T-helper 17 cell (primary cell): ENCODE measurements around the gene BIRC7. TPM values are rescaled to one million over a fixed set of nuclear protein-coding genes. Genes with fewer than 3 reads are reported as not detected.

ENCODE experiments used
- ATAC-seq: fragments of 150-1000 bp; cut with Tn5 transposase; 2 replicates; pipeline ENCODE4 v1.10.0; 2021; ENCODE audit warnings: mild to moderate bottlenecking, moderate library complexity
- DNase-seq, 3 donors: peaks; one replicate each; pipeline versions ENCODE4 v3.0.0 to v3.0.0-alpha.2; 2020 to 2021
- H3K9me3 ChIP-seq: one replicate; pipeline ENCODE4 v1.7.0; 2013; ENCODE audit warnings: low read length, mild to moderate bottlenecking; ENCODE audit not compliant: control insufficient read depth, poor library complexity, severe bottlenecking
- H3K27ac Mint-ChIP-seq: one replicate; pipeline ENCODE4 v1.8.0; 2022; ENCODE audit warnings: mild to moderate bottlenecking, moderate library complexity, mixed read lengths
- H3K27me3 Mint-ChIP-seq: one replicate; pipeline ENCODE4 v1.8.0; 2022; ENCODE audit warnings: mixed read lengths
- H3K36me3 Mint-ChIP-seq: one replicate; pipeline ENCODE4 v1.8.0; 2022; ENCODE audit warnings: low read depth, mixed read lengths
- H3K4me1 Mint-ChIP-seq: one replicate; pipeline ENCODE4 v1.8.0; 2022; ENCODE audit warnings: mild to moderate bottlenecking, mixed read lengths
- H3K4me3 Mint-ChIP-seq: one replicate; pipeline ENCODE4 v1.8.0; 2022; ENCODE audit warnings: mild to moderate bottlenecking, moderate library complexity, mixed read lengths
- total RNA-seq, 4 donors: library from RNA in 2 of 4; stranded (reverse) in 2 of 4; gene quantifications; one replicate each; pipeline ENCODE4 v1.2.3 and lab custom pipeline; 2022 to 2026

The BIRC7 gene
- total RNA-seq, 2 donors from 2014 or later: not detected

GRCh38 chr20:63273635-63274380, 38.1 kb downstream of the BIRC7 start:
- no peaks in the 10 kb centered on the region for H3K36me3 Mint-ChIP-seq
- H3K4me1 Mint-ChIP-seq: peaks cover 23% of the 10 kb centered on the region
- ATAC-seq (no peak), DNase-seq (no peak)
- H3K9me3 ChIP-seq: no peaks in the 10 kb centered on the region
- no peaks in the 10 kb centered on the region for H3K27me3 Mint-ChIP-seq
- peak overlapping the region; percentile 62 for H3K27ac Mint-ChIP-seq
- peak overlapping the region; percentile 94 for H3K4me3 Mint-ChIP-seq

- H3K9me3 ChIP-seq: no peaks in the 10 kb centered on the region
- DNase-seq: no peak
- no peak for ATAC-seq
- Mint-ChIP-seq H3K36me3 (no peaks in the 10 kb centered on the region), H3K27ac (no peak overlapping the region), H3K4me1 (peaks cover 23% of the 10 kb centered on the region), H3K27me3 (no peaks in the 10 kb centered on the region), H3K4me3 (peak overlapping the region; percentile 61)
These were observed 38.9 kb downstream of the BIRC7 start for GRCh38 chr20:63274381-63275228.

- H3K27ac Mint-ChIP-seq: no peak overlapping the region
- H3K4me1 Mint-ChIP-seq: peaks cover 21% of the 10 kb centered on the region
- H3K9me3 ChIP-seq: no peaks in the 10 kb centered on the region
- no peaks in the 10 kb centered on the region for H3K27me3 Mint-ChIP-seq
- H3K4me3 Mint-ChIP-seq: no peak overlapping the region
- ATAC-seq (no peak), DNase-seq (no peak)
- no peaks in the 10 kb centered on the region for H3K36me3 Mint-ChIP-seq
These were observed 40.1 kb downstream of the BIRC7 start for GRCh38 chr20:63275825-63276224.

- Mint-ChIP-seq H3K27ac (no peak overlapping the region), H3K4me3 (no peak overlapping the region), H3K36me3 (no peaks in the 10 kb centered on the region), H3K4me1 (peaks cover 15% of the 10 kb centered on the region), H3K27me3 (no peaks in the 10 kb centered on the region)
- no peak for DNase-seq
- ATAC-seq: no peak
- H3K9me3 ChIP-seq: no peaks in the 10 kb centered on the region
These were observed 41.3 kb downstream of the BIRC7 start for GRCh38 chr20:63276956-63277355.

GRCh38 chr20:63277466-63278272, 42.0 kb downstream of the BIRC7 start:
- Mint-ChIP-seq H3K36me3 (no peaks in the 10 kb centered on the region), H3K4me3 (no peak overlapping the region), H3K27ac (no peak overlapping the region), H3K4me1 (peaks cover 15% of the 10 kb centered on the region), H3K27me3 (no peaks in the 10 kb centered on the region)
- ATAC-seq (no peak), DNase-seq (no peak)
- no peaks in the 10 kb centered on the region for H3K9me3 ChIP-seq

- H3K36me3 Mint-ChIP-seq: no peaks in the 10 kb centered on the region
These were observed 43.0 kb downstream of the BIRC7 start for GRCh38 chr20:63278661-63279060.

GRCh38 chr20:63279931-63280330, 44.2 kb downstream of the BIRC7 start:
- Mint-ChIP-seq H3K27me3 (no peaks in the 10 kb centered on the region), H3K27ac (no peak overlapping the region)
- DNase-seq: no peak

More at GRCh38 chr20:63278661-63279060, 43.0 kb downstream of the BIRC7 start:
- H3K4me3 Mint-ChIP-seq: no peak overlapping the region
- ATAC-seq (no peak), DNase-seq (no peak)
- H3K27ac Mint-ChIP-seq: no peak overlapping the region
- no peaks in the 10 kb centered on the region for H3K27me3 Mint-ChIP-seq
- H3K9me3 ChIP-seq: no peaks in the 10 kb centered on the region
- peaks cover 13% of the 10 kb centered on the region for H3K4me1 Mint-ChIP-seq

DNA sequence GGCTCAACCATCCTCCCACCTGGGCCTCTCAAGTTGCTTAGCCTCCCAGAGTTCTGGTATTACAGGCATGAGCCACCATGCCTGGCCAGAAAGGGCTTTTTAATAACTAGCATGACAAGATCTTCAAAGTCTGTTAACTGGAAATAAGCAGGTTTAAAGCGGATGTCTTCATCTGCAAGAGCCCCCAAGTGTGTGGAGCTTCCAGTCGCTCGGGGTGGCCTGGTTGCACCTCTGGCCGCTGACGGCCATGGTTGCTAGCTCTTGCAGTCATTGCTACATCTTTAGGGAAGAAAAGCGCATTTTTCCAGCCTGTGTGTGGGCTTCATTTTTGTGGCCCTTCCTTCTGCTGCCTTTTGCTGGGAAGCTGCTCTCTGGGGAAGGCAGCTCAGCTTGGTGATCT, 44.7 kb downstream of the BIRC7 start:
- Mint-ChIP-seq H3K4me3 (no peak overlapping the region), H3K4me1 (peaks cover 6% of the 10 kb centered on the region), H3K27ac (no peak overlapping the region), H3K36me3 (no peaks in the 10 kb centered on the region), H3K27me3 (no peaks in the 10 kb centered on the region)
- H3K9me3 ChIP-seq: no peaks in the 10 kb centered on the region
- no peak for ATAC-seq
- DNase-seq: no peak

More at GRCh38 chr20:63279931-63280330, 44.2 kb downstream of the BIRC7 start:
- Mint-ChIP-seq H3K4me1 (peaks cover 6% of the 10 kb centered on the region), H3K4me3 (no peak overlapping the region), H3K36me3 (no peaks in the 10 kb centered on the region)
- no peaks in the 10 kb centered on the region for H3K9me3 ChIP-seq
- no peak for ATAC-seq

DNA sequence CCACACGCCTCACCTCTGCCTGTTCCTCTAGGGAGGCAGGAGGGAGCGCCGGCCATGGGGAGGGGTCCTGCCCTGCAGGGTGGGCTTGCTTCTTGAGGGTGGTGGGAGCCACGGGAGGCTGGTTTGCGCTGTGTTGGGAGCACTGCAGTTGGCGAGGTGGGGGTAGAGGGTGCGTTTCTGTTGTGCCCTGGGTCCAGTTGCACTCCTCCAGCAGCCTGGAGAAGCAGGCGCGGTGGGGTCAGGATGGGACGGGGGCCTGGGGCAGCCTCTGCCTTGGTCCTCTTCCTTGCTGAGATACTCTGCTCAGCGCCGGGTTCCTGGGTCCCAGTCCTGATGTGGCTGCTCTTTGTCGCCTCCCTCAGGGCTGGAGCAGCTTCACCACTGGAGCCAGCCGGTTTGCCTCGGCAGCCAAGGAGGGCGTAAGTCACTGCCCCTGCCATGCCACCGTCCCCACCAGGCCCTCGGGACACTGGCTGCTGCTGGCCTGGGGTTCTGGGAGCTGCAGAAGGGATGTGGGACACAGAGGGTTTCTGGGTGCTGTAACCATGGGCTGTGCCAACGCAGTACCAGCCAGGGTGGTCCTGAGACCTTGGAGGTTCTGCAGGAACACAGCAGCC, 45.3 kb downstream of the BIRC7 start:
- Mint-ChIP-seq H3K27ac (no peak overlapping the region), H3K4me1 (peaks cover 6% of the 10 kb centered on the region), H3K36me3 (no peaks in the 10 kb centered on the region), H3K27me3 (no peaks in the 10 kb centered on the region), H3K4me3 (no peak overlapping the region)
- no peak for ATAC-seq
- no peak for DNase-seq
- H3K9me3 ChIP-seq: no peaks in the 10 kb centered on the region

GRCh38 chr20:63281742-63282665, 46.3 kb downstream of the BIRC7 start:
- no peak overlapping the region for H3K4me3 Mint-ChIP-seq
- H3K36me3 Mint-ChIP-seq: no peaks in the 10 kb centered on the region
- H3K27me3 Mint-ChIP-seq: no peaks in the 10 kb centered on the region
- no peaks in the 10 kb centered on the region for H3K9me3 ChIP-seq
- peaks cover 3% of the 10 kb centered on the region for H3K4me1 Mint-ChIP-seq
- no peak for ATAC-seq
- no peak for DNase-seq
- H3K27ac Mint-ChIP-seq: no peak overlapping the region

- Mint-ChIP-seq H3K4me3 (no peak overlapping the region), H3K4me1 (peaks cover 3% of the 10 kb centered on the region), H3K27me3 (no peaks in the 10 kb centered on the region), H3K36me3 (no peaks in the 10 kb centered on the region), H3K27ac (no peak overlapping the region)
- no peak for ATAC-seq
- no peaks in the 10 kb centered on the region for H3K9me3 ChIP-seq
- no peak for DNase-seq
These were observed 47.2 kb downstream of the BIRC7 start for GRCh38 chr20:63282946-63283345.
